Uterus (tissue), 4 donors: Measurements from ENCODE around the gene AAMP. TPM values are rescaled to one million over a fixed set of nuclear protein-coding genes. Genes with fewer than 3 reads are reported as not detected.

Experiments used
- DNase-seq, 2 donors: peaks; one replicate each; pipeline ENCODE4 v3.0.0-alpha.2; 2019 to 2020
- H3K27ac ChIP-seq, 2 donors: fragments of 200-600 bp; sonication (generic); 1 replicate in 1 of 2; 2 replicates in 1 of 2; pipeline ENCODE4 v1.5.1; 2016 to 2018
- H3K27me3 ChIP-seq, 2 donors: fragments of 200-600 bp; sonication (generic); one replicate each; pipeline ENCODE4 v1.5.1; 2018 to 2019; ENCODE audit warnings: control low read depth in 1 of 2
- H3K36me3 ChIP-seq, 2 donors: fragments of 200-600 bp; sonication (generic); one replicate each; pipeline ENCODE4 v1.5.1; 2019; ENCODE audit warnings: control low read depth in 1 of 2
- H3K4me1 ChIP-seq, 2 donors: fragments of 200-600 bp; sonication (generic); one replicate each; pipeline ENCODE4 v1.5.1; 2018 to 2019; ENCODE audit warnings: control low read depth in 1 of 2
- H3K4me3 ChIP-seq, 2 donors: fragments of 200-600 bp; sonication (generic); 1 replicate in 1 of 2; 2 replicates in 1 of 2; pipeline ENCODE4 v1.5.1; 2018 to 2019; ENCODE audit warnings: mild to moderate bottlenecking in 1 of 2
- H3K9me3 ChIP-seq, 2 donors: fragments of 200-600 bp; sonication (generic); one replicate each; pipeline ENCODE4 v1.5.1; 2019; ENCODE audit warnings: control low read depth in 1 of 2
- POLR2A ChIP-seq, 2 donors: fragments of 450-650 bp; IDR thresholded peaks; one replicate each; pipeline ENCODE4 v1.6.1; 2016; ENCODE audit warnings: antibody characterized with exemption in 2 of 2, mild to moderate bottlenecking in 1 of 2, moderate library complexity in 1 of 2
- intact Hi-C: fragments of 100-400 bp; cut with DNase I; formaldehyde crosslinking; loops from one replicate; pipeline ENCODE4 v1.15.1; 2023; ENCODE audit warnings: low total_unique reads
- total RNA-seq, 4 donors: library from RNA; depleted of rRNA in 3 of 4; stranded (reverse); fragments of >200 nt in 3 of 4; gene quantifications; one replicate each; pipeline versions ENCODE4 v1.1.0 to v1.2.4, GENCODE V29; 2014 to 2023
- TF ChIP-seq, protein P1 (sequence below), 4 experiments: fragments of 200-600 bp in 2 of 4; fragments of 450-650 bp in 2 of 4; sonication (generic) in 2 of 4; IDR thresholded peaks; one replicate each; pipeline ENCODE4 v1.5.1; 2016 to 2019; ENCODE audit warnings: antibody characterized with exemption in 4 of 4, mild to moderate bottlenecking in 2 of 4, moderate library complexity in 1 of 4
- donor health status: DM: yes; HTN: yes; CAD: no.

AAMP gene, protein sequence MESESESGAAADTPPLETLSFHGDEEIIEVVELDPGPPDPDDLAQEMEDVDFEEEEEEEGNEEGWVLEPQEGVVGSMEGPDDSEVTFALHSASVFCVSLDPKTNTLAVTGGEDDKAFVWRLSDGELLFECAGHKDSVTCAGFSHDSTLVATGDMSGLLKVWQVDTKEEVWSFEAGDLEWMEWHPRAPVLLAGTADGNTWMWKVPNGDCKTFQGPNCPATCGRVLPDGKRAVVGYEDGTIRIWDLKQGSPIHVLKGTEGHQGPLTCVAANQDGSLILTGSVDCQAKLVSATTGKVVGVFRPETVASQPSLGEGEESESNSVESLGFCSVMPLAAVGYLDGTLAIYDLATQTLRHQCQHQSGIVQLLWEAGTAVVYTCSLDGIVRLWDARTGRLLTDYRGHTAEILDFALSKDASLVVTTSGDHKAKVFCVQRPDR
- total RNA-seq = 100 to 1,000 TPM in 3 of 4 donors, 10 to 100 TPM in 1; 79.6 to 160 (median 134) TPM

GRCh38 chr2:218269900-218270720 lies at the start of gene AAMP, which contains the start of gene PNKD:
Gene AAMP, minus strand, starts transcription at chr2:218270137. Its CDS starts 51 bp downstream, at chr2:218270086.
Gene PNKD, plus strand, starts transcription at chr2:218270519. Its CDS starts 17 bp downstream, at chr2:218270536.
- Histone ChIP-seq H3K36me3 (no peaks in the 10 kb centered on the region), H3K4me1 (peaks cover 11 to 22% of the 10 kb centered on the region in 2 donors), H3K9me3 (no peaks in the 10 kb centered on the region), H3K4me3 (peak within 1 kb of the TSS; percentile 82 to 85), H3K27ac (peak within 1 kb of the TSS; percentile 86), H3K27me3 (no peaks in the 10 kb centered on the region)
- intact Hi-C loops = loop anchor here (10.0 kb wide), 1 partner anchor 55 kb away; the partner anchor contains the start of gene ARPC2
- DNase-seq = peak; percentile 100
- TF ChIP-seq, protein P1, sequence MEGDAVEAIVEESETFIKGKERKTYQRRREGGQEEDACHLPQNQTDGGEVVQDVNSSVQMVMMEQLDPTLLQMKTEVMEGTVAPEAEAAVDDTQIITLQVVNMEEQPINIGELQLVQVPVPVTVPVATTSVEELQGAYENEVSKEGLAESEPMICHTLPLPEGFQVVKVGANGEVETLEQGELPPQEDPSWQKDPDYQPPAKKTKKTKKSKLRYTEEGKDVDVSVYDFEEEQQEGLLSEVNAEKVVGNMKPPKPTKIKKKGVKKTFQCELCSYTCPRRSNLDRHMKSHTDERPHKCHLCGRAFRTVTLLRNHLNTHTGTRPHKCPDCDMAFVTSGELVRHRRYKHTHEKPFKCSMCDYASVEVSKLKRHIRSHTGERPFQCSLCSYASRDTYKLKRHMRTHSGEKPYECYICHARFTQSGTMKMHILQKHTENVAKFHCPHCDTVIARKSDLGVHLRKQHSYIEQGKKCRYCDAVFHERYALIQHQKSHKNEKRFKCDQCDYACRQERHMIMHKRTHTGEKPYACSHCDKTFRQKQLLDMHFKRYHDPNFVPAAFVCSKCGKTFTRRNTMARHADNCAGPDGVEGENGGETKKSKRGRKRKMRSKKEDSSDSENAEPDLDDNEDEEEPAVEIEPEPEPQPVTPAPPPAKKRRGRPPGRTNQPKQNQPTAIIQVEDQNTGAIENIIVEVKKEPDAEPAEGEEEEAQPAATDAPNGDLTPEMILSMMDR (IDR thresholded peaks at IDR 0.05) = peak; percentile 20 to 37 (median 30)
- TF ChIP-seq POLR2A (IDR thresholded peaks at IDR 0.05) = peak; percentile 83

DNA sequence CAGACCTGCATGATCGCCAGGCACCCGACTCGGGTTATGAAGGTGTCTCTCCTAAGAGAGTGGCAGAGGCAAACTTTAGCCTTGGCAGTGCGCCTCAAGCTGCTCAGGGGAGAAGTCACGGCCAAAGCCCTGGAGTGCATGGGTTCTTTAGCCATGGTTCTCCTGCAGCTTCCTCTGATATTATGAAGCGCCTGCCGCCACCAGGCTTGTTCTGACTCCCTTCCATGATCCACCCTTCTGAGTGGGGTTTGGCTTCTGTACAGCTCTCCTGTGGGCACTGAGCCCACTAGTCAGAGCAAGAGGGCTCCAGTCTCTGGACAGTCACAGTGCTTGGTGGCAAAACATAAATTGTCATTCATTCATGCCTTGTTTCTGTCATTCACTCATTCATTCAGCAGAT lies 48.3 kb upstream of the AAMP start:
- H3K4me1 ChIP-seq = no peaks in the 10 kb centered on the region
- intact Hi-C loops = no loop called here
- TF ChIP-seq, protein P1 (IDR thresholded peaks at IDR 0.05) = no peak
- TF ChIP-seq POLR2A (IDR thresholded peaks at IDR 0.05) = no peak

DNA sequence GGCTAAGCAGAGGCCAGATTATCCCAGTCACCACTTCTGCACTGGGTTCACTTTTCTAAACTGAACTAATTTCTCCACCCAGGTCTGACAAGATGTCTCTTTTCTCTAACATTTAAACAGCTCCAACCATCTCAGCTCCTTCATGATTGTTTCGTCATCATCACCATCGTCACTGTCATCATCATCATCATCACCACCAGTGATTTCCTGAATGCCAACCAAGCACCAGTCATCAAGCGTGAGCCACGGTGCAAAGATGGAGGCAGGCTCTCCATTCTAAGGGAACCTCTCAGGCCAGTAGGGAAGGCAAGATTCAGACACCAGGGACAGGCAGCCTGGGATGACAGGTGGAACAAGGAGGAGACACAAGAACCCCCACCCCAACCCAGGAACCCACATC lies 47.9 kb upstream of the AAMP start:
- Histone ChIP-seq H3K27me3 (no peaks in the 10 kb centered on the region), H3K4me1 (no peaks in the 10 kb centered on the region), H3K27ac (no peak overlapping the region), H3K9me3 (no peaks in the 10 kb centered on the region), H3K36me3 (no peaks in the 10 kb centered on the region), H3K4me3 (no peak overlapping the region)
- TF ChIP-seq, protein P1 (IDR thresholded peaks at IDR 0.05) = no peak
- TF ChIP-seq POLR2A (IDR thresholded peaks at IDR 0.05) = no peak
- DNase-seq = no peak
- intact Hi-C loops = no loop called here

More for the DNA sequence above, 48.3 kb upstream of the AAMP start:
- no peak for DNase-seq
- no peak overlapping the region for H3K4me3 ChIP-seq
- no peaks in the 10 kb centered on the region for H3K27me3 ChIP-seq
- no peaks in the 10 kb centered on the region for H3K9me3 ChIP-seq
- no peaks in the 10 kb centered on the region for H3K36me3 ChIP-seq
- no peak overlapping the region for H3K27ac ChIP-seq

DNA sequence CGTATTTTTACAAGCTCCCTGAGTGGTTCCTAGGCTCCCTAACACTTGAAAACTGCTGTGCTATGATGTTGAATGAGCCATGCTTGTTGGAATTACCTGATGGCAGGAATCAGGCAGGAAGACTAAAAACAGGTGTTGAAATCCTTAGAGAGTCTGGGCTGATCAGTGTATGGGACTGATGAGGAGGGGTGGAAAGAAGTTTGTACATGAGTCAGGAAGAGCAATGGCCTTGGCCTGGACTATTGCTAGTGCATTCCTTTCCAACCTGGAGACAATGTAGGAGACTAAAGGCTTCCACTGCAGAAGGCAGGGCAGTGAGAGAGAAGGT lies 47.3 kb upstream of the AAMP start:
- H3K27ac ChIP-seq = no peak overlapping the region
- no peaks in the 10 kb centered on the region for H3K4me1 ChIP-seq
- H3K9me3 ChIP-seq = no peaks in the 10 kb centered on the region
- DNase-seq = no peak
- no peaks in the 10 kb centered on the region for H3K36me3 ChIP-seq
- H3K4me3 ChIP-seq = no peak overlapping the region
- no peaks in the 10 kb centered on the region for H3K27me3 ChIP-seq
- TF ChIP-seq, protein P1 (IDR thresholded peaks at IDR 0.05) = no peak
- TF ChIP-seq POLR2A (IDR thresholded peaks at IDR 0.05) = no peak
- intact Hi-C loops = no loop called here
